Stimulated activated naive CD4-positive, alpha-beta T cell (primary cell): ENCODE measurements around the gene RBM20.
"Not testable (repeated sequence)": the region's sequence is repeated elsewhere in the genome, so short reads cannot be mapped to it uniquely, and the experiment has no call there.

Experiments used
- DNase-seq, 6 experiments: peaks; one replicate each; lab custom pipeline; 2025; lab: John Stamatoyannopoulos, UW

Gene RBM20

GRCh38 chr10:110643653-110644597 is at the start of gene RBM20:
Gene RBM20 (plus strand): TSS chr10:110644336. CDS start chr10:110644455, 119 bp downstream.
- peak in 2 of 6 experiments; percentile 11 to 43 for DNase-seq

GRCh38 chr10:110597476-110597875 is 46.7 kb upstream of the RBM20 start:
- no peak for DNase-seq

- DNase-seq = peak in 2 of 6 experiments; percentile 20 to 40
Measured at GRCh38 chr10:110600487-110601101, 43.5 kb upstream of the RBM20 start.

GRCh38 chr10:110601581-110601980 is 42.6 kb upstream of the RBM20 start:
- DNase-seq = no peak

GRCh38 chr10:110608087-110608486 is 36.0 kb upstream of the RBM20 start:
- DNase-seq = no peak

- no peak for DNase-seq
Measured at GRCh38 chr10:110609605-110610004, 34.5 kb upstream of the RBM20 start.

- DNase-seq = peak; percentile 6 to 74 (median 34)
Measured at GRCh38 chr10:110610308-110610774, 33.8 kb upstream of the RBM20 start.

- not testable (repeated sequence) for DNase-seq
Measured at GRCh38 chr10:110610781-110611180, 33.4 kb upstream of the RBM20 start.

GRCh38 chr10:110612087-110612486 is 32.0 kb upstream of the RBM20 start:
- DNase-seq = no peak

GRCh38 chr10:110612629-110613028 is 31.5 kb upstream of the RBM20 start:
- DNase-seq = peak in 1 of 6 experiments; percentile 3

GRCh38 chr10:110613341-110613995 is 30.7 kb upstream of the RBM20 start:
- DNase-seq = no peak

GRCh38 chr10:110613996-110614495 is 30.1 kb upstream of the RBM20 start:
- no peak for DNase-seq

- no peak for DNase-seq
Measured at GRCh38 chr10:110615057-110615747, 28.9 kb upstream of the RBM20 start.

- no peak for DNase-seq
Measured at GRCh38 chr10:110616493-110617033, 27.6 kb upstream of the RBM20 start.

GRCh38 chr10:110617425-110618229 is 26.5 kb upstream of the RBM20 start:
- peak in 3 of 6 experiments; percentile 14 to 35 (median 14) for DNase-seq

GRCh38 chr10:110618230-110618610 is 25.9 kb upstream of the RBM20 start:
- no peak for DNase-seq

GRCh38 chr10:110619514-110620397 is 24.4 kb upstream of the RBM20 start:
- DNase-seq = no peak

GRCh38 chr10:110620398-110620719 is 23.8 kb upstream of the RBM20 start:
- DNase-seq = no peak

GRCh38 chr10:110623316-110623715 is 20.8 kb upstream of the RBM20 start:
- not testable (repeated sequence) for DNase-seq
